ENCODE results near the gene TIGD3.
A peak's percentile ranks its signal among the peaks of the same experiment; 100 is the strongest.

- TF ChIP-seq CTCF (IDR thresholded peaks at IDR 0.05) (peak; percentile 90 to 98 (median 95)), POLR2A (IDR thresholded peaks at IDR 0.05) (peak; percentile 46 to 63), EP300 (IDR thresholded peaks at IDR 0.05) (peak in 2 of 4 donors; percentile 45 to 68)
These were observed 27.7 kb downstream of the TIGD3 start, which contains the start of gene SLC25A45 for GRCh38 chr11:65382033-65382803.
